HepG2 (cell line): Measurements from ENCODE around the gene IRX3. TPM values are rescaled to one million over a fixed set of nuclear protein-coding genes. Genes with fewer than 3 reads are reported as not detected.

Source experiments
- DMTF1 ChIP-seq: sonication (generic); formaldehyde crosslinking; IDR thresholded peaks from 2 replicates; pipeline ENCODE4 v1.4.0; 2020; ENCODE audit warnings: mild to moderate bottlenecking, missing genetic modification reagents
- HDAC6 ChIP-seq: fragments of 200-600 bp; sonication (generic); IDR thresholded peaks from 2 replicates; pipeline ENCODE4 v1.7.0; 2017; ENCODE audit warnings: mild to moderate bottlenecking, antibody characterized with exemption, low read length, low read depth
- IKZF5 ChIP-seq: IDR thresholded peaks from 2 replicates; pipeline ENCODE4 v1.6.1; 2018; ENCODE audit warnings: missing genetic modification reagents, mild to moderate bottlenecking, missing compliant biosample characterization
- JARID2 ChIP-seq: sonication (generic); formaldehyde crosslinking; IDR thresholded peaks from 2 replicates; pipeline ENCODE4 v1.8.1; 2023; ENCODE audit warnings: missing genetic modification reagents, inconsistent platforms; ENCODE audit not compliant: insufficient replicate concordance
- MEIS1 ChIP-seq: sonication (generic); formaldehyde crosslinking; IDR thresholded peaks from 2 replicates; pipeline ENCODE4 v1.9.0; 2021; ENCODE audit warnings: mild to moderate bottlenecking, missing genetic modification reagents, moderate library complexity, borderline replicate concordance
- NCOA2 ChIP-seq: sonication (generic); formaldehyde crosslinking; IDR thresholded peaks from 2 replicates; pipeline ENCODE4 v1.8.0; 2022; ENCODE audit warnings: inconsistent platforms
- PLSCR1 ChIP-seq: sonication (generic); formaldehyde crosslinking; IDR thresholded peaks from 2 replicates; pipeline ENCODE4 v1.5.0; 2020; ENCODE audit warnings: missing genetic modification reagents, mild to moderate bottlenecking, borderline replicate concordance
- SMAD9 ChIP-seq: sonication (generic); formaldehyde crosslinking; IDR thresholded peaks from 2 replicates; pipeline ENCODE4 v1.5.1; 2020; ENCODE audit warnings: mild to moderate bottlenecking, missing genetic modification reagents
- SRSF9 ChIP-seq: fragments of 200-400 bp; formaldehyde crosslinking; IDR thresholded peaks from 2 replicates; pipeline ENCODE4 v1.6.1; 2018; ENCODE audit warnings: borderline replicate concordance, mild to moderate bottlenecking, low read depth, low read length; ENCODE audit not compliant: insufficient read depth, poor library complexity, severe bottlenecking
- ZBTB14 ChIP-seq: sonication (generic); formaldehyde crosslinking; IDR thresholded peaks from 2 replicates; pipeline ENCODE4 v1.4.0; 2020; ENCODE audit warnings: missing genetic modification reagents
- ZNF207 ChIP-seq: fragments of 450-650 bp; IDR thresholded peaks from 2 replicates; pipeline ENCODE4 v1.6.1; 2016; ENCODE audit warnings: antibody characterized with exemption, borderline replicate concordance
- ZNF891 ChIP-seq: sonication (generic); formaldehyde crosslinking; IDR thresholded peaks from 2 replicates; pipeline ENCODE4 v1.5.0; 2020; ENCODE audit warnings: mild to moderate bottlenecking, missing genetic modification reagents
- ZSCAN25 ChIP-seq: sonication (generic); formaldehyde crosslinking; IDR thresholded peaks from 2 replicates; pipeline ENCODE4 v1.8.0; 2022; ENCODE audit warnings: mild to moderate bottlenecking, missing genetic modification reagents
- polyA plus RNA-seq, 8 experiments: library from polyadenylated mRNA; depleted of rRNA in 3 of 8; stranded (reverse) in 7 of 8; unstranded in 1 of 8; fragments of >200 nt; fragmentation: Illumina TruSeq in 4 of 8; extraction: Trizol in 4 of 8; gene quantifications; 2 replicates each; pipeline versions ENCODE4 v1.2.1 to v1.2.3, GENCODE V29; 2011 to 2016; ENCODE audit warnings: low read depth in 4 of 8, missing spikeins in 1 of 8, mixed read lengths in 1 of 8; ENCODE audit not compliant: insufficient read depth in 1 of 8
- total RNA-seq, 5 experiments: library from RNA; depleted of rRNA; stranded (reverse); fragments of >200 nt; fragmentation: Illumina TruSeq; extraction: Trizol; gene quantifications; 2 replicates each; pipeline ENCODE4 v1.2.3, GENCODE V29; 2016; ENCODE audit warnings: low read depth in 1 of 5
- TF ChIP-seq, protein P1 (sequence below): sonication (generic); formaldehyde crosslinking; IDR thresholded peaks from one replicate; pipeline ENCODE4 v1.5.1; 2020; ENCODE audit warnings: mild to moderate bottlenecking, missing genetic modification reagents; ENCODE audit errors: not compliant biosample characterization

Gene IRX3
- total and polyA plus RNA-seq, 2 of the 13 experiments (the other 11 are each of a cell fraction or from before 2014, with no cell fraction given), result 9.2 to 16.4 TPM

- peak; percentile 48; the same call in 1 of the 2 replicates for TF ChIP-seq ZNF891
- TF ChIP-seq ZNF207, result no peak
- no peak for TF ChIP-seq ZBTB14
- TF ChIP-seq PLSCR1 (CRISPR knock-in tag), result no peak
- no peak; the same call in 1 of the 2 replicates for TF ChIP-seq NCOA2 (CRISPR knock-in tag)
- TF ChIP-seq ZSCAN25 (CRISPR knock-in tag), result peak; percentile 96
- peak; percentile 66; the same call in 1 of the 2 replicates for TF ChIP-seq IKZF5 (CRISPR knock-in tag)
- TF ChIP-seq HDAC6, result no peak
- TF ChIP-seq SRSF9, result no peak
- TF ChIP-seq DMTF1 (CRISPR knock-in tag), result no peak
- TF ChIP-seq, protein P1, sequence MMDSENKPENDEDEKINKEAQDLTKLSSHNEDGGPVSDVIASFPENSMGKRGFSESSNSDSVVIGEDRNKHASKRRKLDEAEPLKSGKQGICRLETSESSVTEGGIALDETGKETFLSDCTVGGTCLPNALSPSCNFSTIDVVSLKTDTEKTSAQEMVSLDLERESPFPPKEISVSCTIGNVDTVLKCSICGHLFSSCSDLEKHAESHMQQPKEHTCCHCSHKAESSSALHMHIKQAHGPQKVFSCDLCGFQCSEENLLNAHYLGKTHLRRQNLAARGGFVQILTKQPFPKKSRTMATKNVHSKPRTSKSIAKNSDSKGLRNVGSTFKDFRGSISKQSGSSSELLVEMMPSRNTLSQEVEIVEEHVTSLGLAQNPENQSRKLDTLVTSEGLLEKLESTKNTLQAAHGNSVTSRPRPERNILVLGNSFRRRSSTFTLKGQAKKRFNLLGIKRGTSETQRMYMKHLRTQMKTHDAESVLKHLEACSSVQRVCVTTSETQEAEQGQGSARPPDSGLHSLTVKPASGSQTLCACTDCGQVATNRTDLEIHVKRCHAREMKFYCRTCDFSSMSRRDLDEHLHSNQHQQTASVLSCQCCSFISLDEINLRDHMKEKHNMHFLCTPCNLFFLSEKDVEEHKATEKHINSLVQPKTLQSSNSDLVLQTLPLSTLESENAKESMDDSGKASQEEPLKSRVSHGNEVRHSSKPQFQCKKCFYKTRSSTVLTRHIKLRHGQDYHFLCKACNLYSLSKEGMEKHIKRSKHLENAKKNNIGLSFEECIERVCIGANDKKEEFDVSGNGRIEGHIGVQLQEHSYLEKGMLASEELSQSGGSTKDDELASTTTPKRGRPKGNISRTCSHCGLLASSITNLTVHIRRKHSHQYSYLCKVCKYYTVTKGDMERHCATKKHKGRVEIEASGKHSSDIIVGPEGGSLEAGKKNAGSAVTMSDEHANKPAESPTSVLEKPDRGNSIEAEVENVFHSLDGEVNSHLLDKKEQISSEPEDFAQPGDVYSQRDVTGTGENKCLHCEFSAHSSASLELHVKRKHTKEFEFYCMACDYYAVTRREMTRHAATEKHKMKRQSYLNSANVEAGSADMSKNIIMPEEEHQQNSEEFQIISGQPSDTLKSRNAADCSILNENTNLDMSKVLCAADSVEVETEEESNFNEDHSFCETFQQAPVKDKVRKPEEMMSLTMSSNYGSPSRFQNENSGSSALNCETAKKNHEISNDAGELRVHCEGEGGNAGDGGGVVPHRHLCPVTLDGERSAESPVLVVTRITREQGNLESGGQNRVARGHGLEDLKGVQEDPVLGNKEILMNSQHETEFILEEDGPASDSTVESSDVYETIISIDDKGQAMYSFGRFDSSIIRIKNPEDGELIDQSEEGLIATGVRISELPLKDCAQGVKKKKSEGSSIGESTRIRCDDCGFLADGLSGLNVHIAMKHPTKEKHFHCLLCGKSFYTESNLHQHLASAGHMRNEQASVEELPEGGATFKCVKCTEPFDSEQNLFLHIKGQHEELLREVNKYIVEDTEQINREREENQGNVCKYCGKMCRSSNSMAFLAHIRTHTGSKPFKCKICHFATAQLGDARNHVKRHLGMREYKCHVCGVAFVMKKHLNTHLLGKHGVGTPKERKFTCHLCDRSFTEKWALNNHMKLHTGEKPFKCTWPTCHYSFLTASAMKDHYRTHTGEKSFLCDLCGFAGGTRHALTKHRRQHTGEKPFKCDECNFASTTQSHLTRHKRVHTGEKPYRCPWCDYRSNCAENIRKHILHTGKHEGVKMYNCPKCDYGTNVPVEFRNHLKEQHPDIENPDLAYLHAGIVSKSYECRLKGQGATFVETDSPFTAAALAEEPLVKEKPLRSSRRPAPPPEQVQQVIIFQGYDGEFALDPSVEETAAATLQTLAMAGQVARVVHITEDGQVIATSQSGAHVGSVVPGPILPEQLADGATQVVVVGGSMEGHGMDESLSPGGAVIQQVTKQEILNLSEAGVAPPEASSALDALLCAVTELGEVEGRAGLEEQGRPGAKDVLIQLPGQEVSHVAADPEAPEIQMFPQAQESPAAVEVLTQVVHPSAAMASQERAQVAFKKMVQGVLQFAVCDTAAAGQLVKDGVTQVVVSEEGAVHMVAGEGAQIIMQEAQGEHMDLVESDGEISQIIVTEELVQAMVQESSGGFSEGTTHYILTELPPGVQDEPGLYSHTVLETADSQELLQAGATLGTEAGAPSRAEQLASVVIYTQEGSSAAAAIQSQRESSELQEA (CRISPR knock-in tag), result no peak
- TF ChIP-seq JARID2 (CRISPR knock-in tag), result no peak
- no peak for TF ChIP-seq MEIS1 (CRISPR knock-in tag)
- TF ChIP-seq SMAD9 (CRISPR knock-in tag), result no peak
These were observed at the start of gene IRX3 (continued) for GRCh38 chr16:54286366-54287130.
